BE2C (cell line): ENCODE results near the gene CHCHD5.

Experiments
- DNase-seq: peaks from one replicate; pipeline ENCODE4 v3.0.0-alpha.2; 2020
- H3K27me3 ChIP-seq: fragments of 250-450 bp; sonication (Bioruptor Pico); 2 replicates; pipeline ENCODE4 v1.5.1; 2020; ENCODE audit warnings: mild to moderate bottlenecking
- H3K36me3 ChIP-seq: fragments of 250-450 bp; sonication (Bioruptor Pico); 2 replicates; pipeline ENCODE4 v1.5.1; 2020; ENCODE audit warnings: mild to moderate bottlenecking
- H3K4me1 ChIP-seq: fragments of 250-450 bp; sonication (Bioruptor Pico); 2 replicates; pipeline ENCODE4 v1.5.1; 2020
- H3K4me3 ChIP-seq: 2 replicates; pipeline ENCODE4 v1.5.1; 2011; ENCODE audit warnings: low read depth, low read length
- H3K9me3 ChIP-seq: fragments of 250-450 bp; sonication (Bioruptor Pico); 2 replicates; pipeline ENCODE4 v1.5.1; 2020
- TF ChIP-seq, protein P1 (sequence below): IDR thresholded peaks from 2 replicates; pipeline ENCODE4 v1.5.1; 2012; ENCODE audit warnings: mild to moderate bottlenecking, low read depth, low read length

Gene CHCHD5

DNA sequence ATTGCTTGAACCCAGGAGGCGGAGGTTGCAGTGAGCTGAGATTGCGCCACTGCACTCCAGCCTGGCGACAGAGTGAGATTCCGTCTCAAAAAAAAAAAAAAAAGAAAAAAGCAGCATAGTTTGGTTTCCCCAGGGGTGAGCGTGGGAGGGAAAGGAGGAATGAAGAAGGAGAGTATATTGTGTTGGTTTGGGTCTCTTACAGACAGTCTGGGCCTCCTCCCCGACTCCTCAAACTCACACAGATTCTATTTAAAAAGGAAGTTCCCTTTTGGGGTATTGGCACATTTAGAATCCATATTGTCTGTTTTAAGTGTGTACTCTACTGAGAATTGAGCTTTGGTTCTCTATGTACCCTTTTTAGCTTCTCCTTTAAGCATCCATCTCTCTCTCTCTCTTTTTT is 34.0 kb downstream of the CHCHD5 start:
- Histone ChIP-seq H3K9me3 (no peaks in the 10 kb centered on the region), H3K4me3 (no peak overlapping the region), H3K36me3 (no peaks in the 10 kb centered on the region), H3K27me3 (no peaks in the 10 kb centered on the region), H3K4me1 (no peaks in the 10 kb centered on the region)
- DNase-seq, result no peak
- TF ChIP-seq, protein P1, sequence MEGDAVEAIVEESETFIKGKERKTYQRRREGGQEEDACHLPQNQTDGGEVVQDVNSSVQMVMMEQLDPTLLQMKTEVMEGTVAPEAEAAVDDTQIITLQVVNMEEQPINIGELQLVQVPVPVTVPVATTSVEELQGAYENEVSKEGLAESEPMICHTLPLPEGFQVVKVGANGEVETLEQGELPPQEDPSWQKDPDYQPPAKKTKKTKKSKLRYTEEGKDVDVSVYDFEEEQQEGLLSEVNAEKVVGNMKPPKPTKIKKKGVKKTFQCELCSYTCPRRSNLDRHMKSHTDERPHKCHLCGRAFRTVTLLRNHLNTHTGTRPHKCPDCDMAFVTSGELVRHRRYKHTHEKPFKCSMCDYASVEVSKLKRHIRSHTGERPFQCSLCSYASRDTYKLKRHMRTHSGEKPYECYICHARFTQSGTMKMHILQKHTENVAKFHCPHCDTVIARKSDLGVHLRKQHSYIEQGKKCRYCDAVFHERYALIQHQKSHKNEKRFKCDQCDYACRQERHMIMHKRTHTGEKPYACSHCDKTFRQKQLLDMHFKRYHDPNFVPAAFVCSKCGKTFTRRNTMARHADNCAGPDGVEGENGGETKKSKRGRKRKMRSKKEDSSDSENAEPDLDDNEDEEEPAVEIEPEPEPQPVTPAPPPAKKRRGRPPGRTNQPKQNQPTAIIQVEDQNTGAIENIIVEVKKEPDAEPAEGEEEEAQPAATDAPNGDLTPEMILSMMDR, result no peak

DNA sequence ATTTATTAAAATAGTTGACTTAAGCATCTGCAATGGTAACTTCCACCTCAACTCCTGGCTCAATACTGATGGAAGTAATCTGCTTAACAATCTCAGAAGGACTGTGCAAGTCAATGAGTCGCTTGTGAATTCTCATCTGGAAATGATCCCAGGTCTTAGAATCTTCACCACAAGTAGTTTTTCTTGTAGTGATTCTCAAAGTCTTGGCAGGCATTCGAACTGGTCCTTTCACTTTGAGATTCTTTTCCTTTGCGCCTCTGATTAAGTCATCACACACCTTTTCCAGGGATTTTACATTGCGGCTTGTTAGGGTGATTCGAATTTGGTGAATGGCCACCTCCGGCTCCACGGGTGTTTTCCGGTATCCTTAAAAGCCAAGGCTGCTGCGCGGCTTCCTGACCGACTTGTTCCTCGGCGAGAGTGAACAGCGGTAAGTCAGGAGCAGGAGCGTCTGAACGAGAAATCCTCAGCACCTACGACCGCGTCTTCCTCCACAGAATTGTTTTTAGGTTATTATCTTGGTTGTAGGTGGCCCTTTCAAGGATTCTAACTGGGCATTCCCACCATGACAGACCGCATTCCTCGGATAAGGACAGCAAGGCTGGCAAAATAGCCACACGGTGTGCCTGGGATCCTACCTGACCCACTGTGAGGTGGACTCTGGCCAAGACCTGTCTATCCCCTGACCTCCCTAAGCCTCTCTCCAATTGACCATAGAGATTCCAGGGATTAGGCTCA is 37.5 kb downstream of the CHCHD5 start:
- H3K36me3 ChIP-seq, result no peaks in the 10 kb centered on the region
- H3K9me3 ChIP-seq, result no peaks in the 10 kb centered on the region
- no peak for DNase-seq
- H3K27me3 ChIP-seq, result no peaks in the 10 kb centered on the region
- TF ChIP-seq, protein P1, result no peak
- no peaks in the 10 kb centered on the region for H3K4me1 ChIP-seq
- H3K4me3 ChIP-seq, result no peak overlapping the region

DNA sequence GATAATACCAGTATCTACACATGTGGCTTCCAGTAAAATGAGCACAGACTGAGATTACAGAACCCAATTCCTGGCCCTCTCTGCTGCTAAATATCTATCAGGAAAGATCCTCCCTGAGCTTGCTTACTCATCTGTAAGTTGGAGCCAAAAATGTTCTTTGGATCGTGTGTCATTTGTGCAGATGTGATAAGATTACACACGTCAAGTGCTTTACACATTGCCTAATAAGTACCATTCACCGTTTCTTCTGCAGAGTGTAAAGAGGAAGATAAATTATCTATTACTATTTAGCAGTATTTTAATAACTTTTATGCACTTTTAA is 38.1 kb downstream of the CHCHD5 start:
- Histone ChIP-seq H3K4me3 (no peak overlapping the region), H3K36me3 (no peaks in the 10 kb centered on the region), H3K27me3 (no peaks in the 10 kb centered on the region), H3K4me1 (no peaks in the 10 kb centered on the region), H3K9me3 (no peaks in the 10 kb centered on the region)
- TF ChIP-seq, protein P1, result no peak
- no peak for DNase-seq

DNA sequence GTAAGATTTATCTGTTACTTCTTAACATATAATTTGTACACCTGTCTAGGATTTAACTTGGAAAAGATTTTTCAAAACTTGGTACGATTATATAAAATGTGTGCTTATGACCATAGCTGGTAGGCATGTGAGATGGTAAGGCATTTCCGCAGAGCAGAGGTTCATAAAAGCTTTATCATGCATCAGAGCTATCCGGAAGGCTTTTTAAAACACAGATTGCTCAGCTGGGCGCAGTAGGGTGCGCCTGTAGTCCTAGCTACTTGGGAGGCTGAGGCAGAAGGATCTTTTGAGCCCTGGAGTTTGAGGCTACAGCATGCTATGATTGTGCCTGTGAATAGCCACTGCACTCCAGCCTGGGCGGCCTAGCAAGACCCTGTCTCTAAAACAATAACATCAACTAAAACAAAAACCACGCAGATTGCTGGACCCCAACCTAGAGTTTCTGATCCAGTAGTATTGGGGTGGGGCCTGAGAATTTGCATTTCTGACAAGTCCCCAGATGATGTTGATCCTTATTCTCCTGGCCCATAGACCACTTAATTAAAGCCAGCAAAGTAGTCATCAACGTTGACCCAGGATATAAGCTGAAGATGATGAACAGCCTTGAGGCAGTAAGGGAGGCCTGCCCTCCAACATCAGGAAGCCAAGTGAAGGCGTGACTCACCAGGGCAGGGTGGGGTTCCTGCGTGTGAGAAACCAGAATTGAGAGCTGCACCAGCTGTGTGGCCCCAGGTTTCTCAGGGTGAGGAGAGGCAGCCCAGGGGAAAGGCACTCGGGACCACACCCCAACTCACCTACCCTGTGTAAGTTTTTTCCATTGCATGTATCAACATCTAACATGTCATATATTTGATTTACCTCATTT is 39.7 kb downstream of the CHCHD5 start:
- Histone ChIP-seq H3K4me3 (no peak overlapping the region), H3K9me3 (no peaks in the 10 kb centered on the region), H3K4me1 (no peaks in the 10 kb centered on the region), H3K27me3 (no peaks in the 10 kb centered on the region), H3K36me3 (no peaks in the 10 kb centered on the region)
- TF ChIP-seq, protein P1, result no peak
- no peak for DNase-seq

DNA sequence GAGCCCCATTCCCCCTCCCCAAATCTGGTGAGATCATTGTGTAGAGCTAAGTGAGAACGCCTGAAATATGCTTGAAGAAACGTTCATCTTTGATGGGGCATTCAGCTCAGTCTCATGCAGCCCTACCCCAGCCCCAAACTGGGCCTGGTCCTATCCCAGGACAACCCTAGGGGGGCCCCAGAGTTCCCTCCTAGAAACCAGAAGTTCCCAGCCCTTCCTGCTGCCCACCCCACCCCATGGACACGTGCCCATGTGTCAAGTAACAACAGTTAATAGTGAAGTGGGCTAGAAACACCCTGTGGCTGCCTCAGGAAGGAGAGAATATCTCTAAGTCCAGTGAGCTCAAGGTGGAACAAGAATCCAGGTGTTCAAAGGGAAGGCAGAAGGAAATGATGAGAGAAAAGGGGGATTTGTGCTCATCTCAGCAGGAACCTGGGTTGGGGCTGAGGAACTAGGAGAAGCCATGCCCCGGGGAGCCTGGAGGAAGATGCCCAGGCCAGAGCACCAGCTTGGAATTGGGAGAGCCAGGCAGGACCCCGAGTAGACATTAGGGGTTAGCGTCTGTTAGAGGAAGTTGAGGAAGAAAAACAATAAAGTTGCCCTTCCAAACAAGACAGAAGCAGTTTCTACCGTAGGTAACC is 41.2 kb downstream of the CHCHD5 start:
- no peaks in the 10 kb centered on the region for H3K27me3 ChIP-seq
- H3K36me3 ChIP-seq, result no peaks in the 10 kb centered on the region
- no peaks in the 10 kb centered on the region for H3K9me3 ChIP-seq
- no peak overlapping the region for H3K4me3 ChIP-seq
- TF ChIP-seq, protein P1, result no peak
- H3K4me1 ChIP-seq, result no peaks in the 10 kb centered on the region
- DNase-seq, result no peak
